Measurements from ENCODE around the gene FAM9C.

The FAM9C gene

GRCh38 chrX:13028871-13029636 lies 15.4 kb downstream of the FAM9C start:
- ChIA-PET CTCF (interaction anchor here (0.6 to 1.2 kb wide), 4 partner anchors 38 to 194 kb away, joined by 3 to 4 read pairs (median 4); no protein-coding TSS in a partner anchor), POLR2A (interaction anchor here (0.5 to 0.6 kb wide), 2 partner anchors 80 to 463 kb away, joined by 3 to 4 read pairs; no protein-coding TSS in a partner anchor)
- H3K4me3 ChIP-seq (ENCODE audit: low read depth, low read length): peak overlapping the region; percentile 17
- TF ChIP-seq ZNF510 (tag by site-specific recombination; IDR thresholded peaks at IDR 0.05; ENCODE audit: insufficient replicate concordance): no peak
- no peak for TF ChIP-seq SP7 (tag by site-specific recombination; IDR thresholded peaks at IDR 0.05)
- TF ChIP-seq ZNF777 (tag by site-specific recombination; IDR thresholded peaks at IDR 0.05; ENCODE audit: borderline replicate concordance): no peak
- TF ChIP-seq RBAK (tag by site-specific recombination; IDR thresholded peaks at IDR 0.05): no peak
- TF ChIP-seq ZNF274 (IDR thresholded peaks at IDR 0.05; ENCODE audit: low read length): no peak
- TF ChIP-seq ZNF274 (tag by site-specific recombination; IDR thresholded peaks at IDR 0.05; ENCODE audit: borderline replicate concordance): no peak
- no peak for TF ChIP-seq ZNF121 (tag by site-specific recombination; IDR thresholded peaks at IDR 0.05)
- no peak for TF ChIP-seq ZNF398 (tag by site-specific recombination; IDR thresholded peaks at IDR 0.05)
- peaks cover 21% of the 10 kb centered on the region for H3K4me1 ChIP-seq (ENCODE audit: control insufficient read depth, insufficient read depth, low read length)
- H3K27ac ChIP-seq (ENCODE audit: extremely low read depth, low read depth, low read length): peak overlapping the region; percentile 54
- no peaks in the 10 kb centered on the region for H3K9me3 ChIP-seq (ENCODE audit: control insufficient read depth, insufficient read depth, low read depth, low read length)
- no peaks in the 10 kb centered on the region for H3K36me3 ChIP-seq (ENCODE audit: control insufficient read depth in 2 of 2, insufficient read depth in 1 of 2, low read length in 2 of 2)

- H3K4me1 ChIP-seq (ENCODE audit: control insufficient read depth, insufficient read depth, low read length): peaks cover 21% of the 10 kb centered on the region
- CTCF ChIA-PET: interaction anchor here (0.5 to 1.0 kb wide), 3 partner anchors 50 to 461 kb away, joined by 3 to 4 read pairs (median 4); no protein-coding TSS in a partner anchor
- TF ChIP-seq ZNF112 (tag by site-specific recombination; IDR thresholded peaks at IDR 0.05): no peak
- TF ChIP-seq ZNF311 (tag by site-specific recombination; IDR thresholded peaks at IDR 0.05; ENCODE audit: borderline replicate concordance): no peak
- TF ChIP-seq SCRT1 (tag by site-specific recombination; IDR thresholded peaks at IDR 0.05; ENCODE audit: borderline replicate concordance): no peak
- TF ChIP-seq ZBTB7A (tag by site-specific recombination; IDR thresholded peaks at IDR 0.05; ENCODE audit: low read depth): no peak
- no peaks in the 10 kb centered on the region for H3K36me3 ChIP-seq (ENCODE audit: control insufficient read depth in 2 of 2, insufficient read depth in 1 of 2, low read length in 2 of 2)
- no peak overlapping the region for H3K27ac ChIP-seq (ENCODE audit: extremely low read depth, low read depth, low read length)
- H3K4me3 ChIP-seq (ENCODE audit: low read depth, low read length): no peak overlapping the region
- POLR2A ChIA-PET: interaction anchor here (0.5 kb wide), 1 partner anchor 51 kb away, joined by 3 read pairs; no protein-coding TSS in a partner anchor
- no peaks in the 10 kb centered on the region for H3K9me3 ChIP-seq (ENCODE audit: control insufficient read depth, insufficient read depth, low read depth, low read length)
Observed at GRCh38 chrX:13026877-13027652, 17.4 kb downstream of the FAM9C start.

- no peaks in the 10 kb centered on the region for H3K9me3 ChIP-seq (ENCODE audit: control insufficient read depth, insufficient read depth, low read depth, low read length)
- CTCF ChIA-PET: interaction anchor here (0.7 to 3.2 kb wide), 2 partner anchors 78 to 86 kb away, joined by 4 to 10 read pairs; no protein-coding TSS in a partner anchor
- no peak overlapping the region for H3K4me3 ChIP-seq (ENCODE audit: low read depth, low read length)
- H3K4me1 ChIP-seq (ENCODE audit: control insufficient read depth, insufficient read depth, low read length): peaks cover 15% of the 10 kb centered on the region
- POLR2A ChIA-PET: no interaction called here
- H3K36me3 ChIP-seq (ENCODE audit: control insufficient read depth in 2 of 2, insufficient read depth in 1 of 2, low read length in 2 of 2): no peaks in the 10 kb centered on the region
- H3K27ac ChIP-seq (ENCODE audit: extremely low read depth, low read depth, low read length): no peak overlapping the region
- TF ChIP-seq ZNF626 (tag by site-specific recombination; IDR thresholded peaks at IDR 0.05): no peak
- no peak for TF ChIP-seq ZNF18 (tag by site-specific recombination; IDR thresholded peaks at IDR 0.05)
- TF ChIP-seq ZNF24 (tag by site-specific recombination; IDR thresholded peaks at IDR 0.05): no peak
- TF ChIP-seq ZNF157 (tag by site-specific recombination; IDR thresholded peaks at IDR 0.05): no peak
- TF ChIP-seq ZBTB20 (tag by site-specific recombination; IDR thresholded peaks at IDR 0.05): no peak
- no peak for TF ChIP-seq ZNF221 (tag by site-specific recombination; IDR thresholded peaks at IDR 0.05; ENCODE audit: borderline replicate concordance)
- TF ChIP-seq ZNF549 (tag by site-specific recombination; IDR thresholded peaks at IDR 0.05): no peak
- no peak for TF ChIP-seq ZSCAN23 (tag by site-specific recombination; IDR thresholded peaks at IDR 0.05)
- TF ChIP-seq PATZ1 (tag by site-specific recombination; IDR thresholded peaks at IDR 0.05): no peak
- no peak for TF ChIP-seq ZNF473 (tag by site-specific recombination; IDR thresholded peaks at IDR 0.05)
- TF ChIP-seq ZBTB44 (tag by site-specific recombination; IDR thresholded peaks at IDR 0.05): no peak
Observed at GRCh38 chrX:13024986-13025385, 19.4 kb downstream of the FAM9C start.
